ENCODE results near the gene NTF4.

GRCh38 chr19:49057636-49058234, 6.9 kb downstream of the NTF4 start, which contains the start of gene CGB7:
- TF ChIP-seq CTCF (conservative IDR thresholded peaks at IDR 0.05; ENCODE audit: low read depth, low read length) (no peak), POLR2A (IDR thresholded peaks at IDR 0.05; ENCODE audit: low read depth, low read length) (no peak), RCOR1 (IDR thresholded peaks at IDR 0.05; ENCODE audit: insufficient replicate concordance, low read length) (no peak)
